Effector memory CD4-positive, alpha-beta T cell (primary cell): ENCODE measurements around the gene C19orf38.
A peak's percentile ranks its signal among the peaks of the same experiment; 100 is the strongest.
"Not testable (repeated sequence)": the region's sequence is repeated elsewhere in the genome, so short reads cannot be mapped to it uniquely, and the experiment has no call there.

Experiments
- DNase-seq, 3 donors: peaks; one replicate each; pipeline ENCODE4 v3.0.0-alpha.2; 2020
- H3K27ac ChIP-seq: 2 replicates; pipeline ENCODE4 v1.7.0; 2013; ENCODE audit warnings: mild to moderate bottlenecking, low read length, moderate library complexity; ENCODE audit not compliant: insufficient read depth, poor library complexity, severe bottlenecking
- H3K27me3 ChIP-seq: replicated peaks from 2 replicates; pipeline ENCODE4 v1.7.0; 2013; ENCODE audit warnings: mild to moderate bottlenecking, low read length; ENCODE audit not compliant: insufficient read depth, control insufficient read depth, poor library complexity, severe bottlenecking
- H3K36me3 ChIP-seq: 2 replicates; pipeline ENCODE4 v1.7.0; 2013; ENCODE audit warnings: mild to moderate bottlenecking, low read length, moderate library complexity; ENCODE audit not compliant: control insufficient read depth, insufficient read depth
- H3K4me1 ChIP-seq: 2 replicates; pipeline ENCODE4 v1.7.0; 2013; ENCODE audit warnings: low read length, mild to moderate bottlenecking; ENCODE audit not compliant: control insufficient read depth, insufficient read depth, poor library complexity, severe bottlenecking
- H3K4me3 ChIP-seq: 2 replicates; pipeline ENCODE4 v1.7.0; 2013; ENCODE audit warnings: low read length, low read depth, mild to moderate bottlenecking; ENCODE audit not compliant: insufficient read depth, poor library complexity, severe bottlenecking
- H3K9me3 ChIP-seq: 2 replicates; pipeline ENCODE4 v1.7.0; 2013; ENCODE audit warnings: mild to moderate bottlenecking, low read length, moderate library complexity; ENCODE audit not compliant: control insufficient read depth

C19orf38 gene

DNA sequence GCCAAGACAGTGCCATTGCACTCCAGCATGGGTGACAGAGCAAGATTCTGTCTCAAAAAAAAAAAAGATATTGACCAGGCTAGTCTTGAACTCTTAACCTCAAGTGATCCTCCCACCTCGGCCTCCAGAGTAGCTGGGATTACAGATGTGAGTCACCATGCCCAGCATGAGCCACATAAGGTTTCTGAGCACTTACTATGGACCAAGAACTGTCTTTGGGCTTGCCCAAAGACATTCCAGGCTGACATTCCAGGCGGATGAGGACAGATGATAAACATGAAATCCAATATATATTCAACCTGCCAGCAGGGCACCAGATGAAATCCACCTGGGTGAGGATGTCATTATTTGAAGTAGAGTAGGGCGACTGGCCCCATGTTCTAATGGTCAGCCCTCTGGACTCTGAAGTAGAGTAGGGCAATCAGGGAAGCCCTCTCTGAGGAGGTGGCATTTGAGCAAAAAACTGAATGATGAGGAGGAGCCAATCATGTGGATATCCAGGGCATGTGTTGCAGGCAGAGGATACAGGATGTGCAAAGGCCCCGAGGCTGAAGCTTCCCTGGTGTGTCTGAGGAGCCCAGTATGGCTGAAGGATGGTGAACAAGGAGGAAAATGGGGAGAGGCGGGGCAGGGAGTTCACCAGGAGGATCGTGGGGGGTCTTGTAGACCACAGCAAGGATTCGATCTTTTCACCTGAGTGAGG, 4.0 kb downstream of the C19orf38 start:
- no peak for DNase-seq
- Histone ChIP-seq H3K4me3 (no peak overlapping the region), H3K27me3 (no peaks in the 10 kb centered on the region), H3K36me3 (no peaks in the 10 kb centered on the region), H3K4me1 (no peaks in the 10 kb centered on the region), H3K9me3 (no peaks in the 10 kb centered on the region), H3K27ac (no peak overlapping the region)

DNA sequence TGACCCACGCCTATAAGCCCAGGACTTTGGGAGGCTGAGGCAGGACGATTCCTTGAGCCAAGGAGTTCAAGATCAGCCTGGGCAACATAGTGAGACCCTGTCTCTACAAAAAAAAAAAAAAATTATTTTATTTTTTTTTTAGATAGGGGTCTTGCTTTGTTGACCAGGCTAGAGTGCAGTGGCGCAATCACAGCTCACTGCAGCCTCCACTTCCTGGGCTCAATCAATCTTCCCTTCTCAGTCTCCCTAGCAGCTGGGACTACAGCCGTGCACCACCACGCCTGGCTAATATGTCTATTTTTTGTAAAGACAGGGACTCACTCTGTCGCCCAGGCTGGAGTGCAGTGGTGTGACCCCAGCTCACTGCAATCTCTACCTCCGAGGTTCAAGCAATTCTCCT, 4.7 kb downstream of the C19orf38 start:
- no peak for DNase-seq
- Histone ChIP-seq H3K9me3 (no peaks in the 10 kb centered on the region), H3K27me3 (no peaks in the 10 kb centered on the region), H3K27ac (no peak overlapping the region), H3K4me3 (no peak overlapping the region), H3K4me1 (no peaks in the 10 kb centered on the region), H3K36me3 (no peaks in the 10 kb centered on the region)

GRCh38 chr19:10854350-10855089, 6.3 kb downstream of the C19orf38 start:
- DNase-seq, result no peak
- H3K4me3 ChIP-seq, result no peak overlapping the region
- H3K9me3 ChIP-seq, result no peaks in the 10 kb centered on the region
- H3K27ac ChIP-seq, result no peak overlapping the region
- no peaks in the 10 kb centered on the region for H3K36me3 ChIP-seq
- no peaks in the 10 kb centered on the region for H3K27me3 ChIP-seq
- H3K4me1 ChIP-seq, result no peaks in the 10 kb centered on the region

DNA sequence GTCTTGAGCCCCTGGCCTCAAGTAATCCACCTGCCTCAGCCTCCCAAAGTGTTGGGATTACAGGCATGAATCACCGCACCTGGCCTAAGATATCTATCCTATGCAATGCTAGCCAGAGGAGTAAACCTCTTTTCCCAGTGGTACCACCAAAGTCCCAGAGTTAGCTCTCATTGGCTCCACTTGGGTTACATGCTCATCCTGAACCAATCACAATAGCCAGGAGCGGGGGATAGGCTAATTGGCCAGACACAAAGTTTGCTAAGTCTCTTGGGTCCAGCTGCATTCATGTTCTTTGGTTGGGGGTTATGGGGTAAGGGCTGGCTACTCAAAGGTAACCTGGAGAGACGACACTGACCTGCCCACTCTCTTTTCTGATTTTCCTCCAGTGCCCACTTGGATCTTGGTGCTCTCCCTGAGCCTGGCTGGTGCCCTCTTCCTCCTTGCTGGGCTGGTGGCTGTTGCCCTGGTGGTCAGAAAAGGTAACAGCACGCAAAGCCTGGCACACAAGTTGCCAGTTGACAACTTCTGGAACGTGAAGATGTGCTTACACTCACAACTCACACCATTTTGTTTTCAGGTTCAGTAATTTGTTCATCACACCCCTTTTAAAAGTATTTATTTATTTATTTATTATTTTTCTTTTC, 7.8 kb downstream of the C19orf38 start:
- H3K27me3 ChIP-seq, result no peaks in the 10 kb centered on the region
- no peak overlapping the region for H3K27ac ChIP-seq
- H3K4me3 ChIP-seq, result no peak overlapping the region
- H3K36me3 ChIP-seq, result no peaks in the 10 kb centered on the region
- H3K4me1 ChIP-seq, result no peaks in the 10 kb centered on the region
- H3K9me3 ChIP-seq, result no peaks in the 10 kb centered on the region
- no peak for DNase-seq

DNA sequence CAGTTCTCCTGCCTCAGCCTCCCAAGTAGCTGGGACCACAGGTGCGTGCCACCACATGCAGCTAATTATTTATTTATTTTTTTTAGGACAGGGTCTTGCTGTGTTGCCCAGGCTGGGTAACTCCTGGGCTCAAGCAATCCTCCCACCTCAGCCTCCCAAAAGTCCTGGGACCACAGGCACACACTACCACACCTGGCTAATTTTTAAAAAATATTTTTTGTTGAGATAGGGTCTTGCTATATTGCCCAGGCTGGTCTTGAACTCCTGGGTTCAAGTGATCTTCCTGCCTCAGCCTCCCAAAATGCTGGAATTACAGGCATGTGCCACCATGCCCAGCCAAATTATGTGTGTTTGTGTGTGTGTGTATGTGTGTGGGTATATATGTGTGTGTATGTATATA, 8.7 kb downstream of the C19orf38 start:
- H3K27me3 ChIP-seq, H3K4me3 ChIP-seq, H3K4me1 ChIP-seq, H3K36me3 ChIP-seq, H3K9me3 ChIP-seq, H3K27ac ChIP-seq, DNase-seq: not testable (repeated sequence)

GRCh38 chr19:10858204-10858828, 10.1 kb downstream of the C19orf38 start:
- Histone ChIP-seq H3K4me1 (no peaks in the 10 kb centered on the region), H3K9me3 (no peaks in the 10 kb centered on the region), H3K36me3 (no peaks in the 10 kb centered on the region), H3K4me3 (no peak overlapping the region), H3K27me3 (no peaks in the 10 kb centered on the region), H3K27ac (no peak overlapping the region)
- DNase-seq, result no peak

GRCh38 chr19:10861103-10861651, 13.0 kb downstream of the C19orf38 start:
- DNase-seq, result peak in 1 of 3 donors; percentile 9
- Histone ChIP-seq H3K9me3 (no peaks in the 10 kb centered on the region), H3K4me1 (peaks cover 8% of the 10 kb centered on the region), H3K4me3 (no peak overlapping the region), H3K27ac (no peak overlapping the region), H3K36me3 (no peaks in the 10 kb centered on the region), H3K27me3 (no peaks in the 10 kb centered on the region)

DNA sequence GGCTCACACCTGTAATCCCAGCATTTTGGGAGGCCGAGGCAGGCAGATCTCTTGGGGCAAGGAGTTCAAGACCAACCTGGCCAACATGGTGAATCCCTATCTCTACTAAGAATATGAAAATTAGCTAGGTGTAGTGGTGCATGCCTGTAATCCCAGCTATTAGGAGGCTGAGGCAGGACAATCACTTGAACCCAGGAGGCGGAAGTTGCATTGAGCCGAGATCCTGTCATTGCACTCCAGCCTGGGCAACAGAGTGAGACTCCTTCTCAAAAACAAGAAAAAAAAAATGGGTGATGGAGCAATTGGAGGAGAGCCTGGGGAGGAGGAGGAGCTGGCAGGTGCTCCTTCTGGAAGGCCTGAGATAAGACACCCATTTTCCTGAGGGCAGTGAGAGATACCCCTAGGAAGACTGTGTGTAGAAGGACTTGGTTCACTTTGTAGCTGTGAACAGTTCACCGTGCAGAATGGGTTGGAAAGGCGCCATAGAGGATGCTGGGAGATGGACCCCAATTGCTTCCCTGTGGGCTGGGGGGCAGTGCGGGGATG, 14.4 kb downstream of the C19orf38 start:
- no peak overlapping the region for H3K27ac ChIP-seq

DNA sequence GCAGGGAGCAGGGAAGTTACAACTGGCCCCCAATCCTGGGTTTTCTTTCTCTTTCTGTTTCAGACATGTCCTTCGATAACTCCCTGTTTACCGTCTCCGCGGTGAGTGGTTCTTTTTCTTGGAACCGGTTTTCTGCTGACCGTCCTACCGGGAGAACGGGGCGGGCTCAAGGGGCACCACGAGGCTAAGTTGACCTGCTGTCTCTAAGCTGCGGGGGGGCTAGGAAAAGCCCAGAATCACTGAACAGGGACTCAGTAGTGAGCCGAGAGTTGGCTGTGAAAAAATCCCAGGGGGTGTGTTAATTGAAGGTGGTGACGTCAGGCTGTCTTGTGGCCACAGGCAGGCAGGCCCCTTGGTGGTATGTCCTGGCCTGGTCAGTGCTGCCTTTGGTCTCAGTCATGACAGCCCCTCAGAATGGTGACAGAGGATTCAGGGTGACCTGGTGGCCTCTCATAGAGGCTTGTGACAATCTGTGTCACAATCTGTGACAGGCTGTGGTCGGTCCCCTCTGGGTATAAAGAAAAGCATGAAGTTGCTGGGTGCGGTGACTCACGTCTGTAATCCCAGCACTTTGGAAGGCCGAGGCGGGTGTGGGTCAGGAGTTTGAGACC, 15.0 kb downstream of the C19orf38 start:
- H3K4me3 ChIP-seq, result no peak overlapping the region
- no peaks in the 10 kb centered on the region for H3K36me3 ChIP-seq
- peaks cover 8% of the 10 kb centered on the region for H3K4me1 ChIP-seq
- no peak for DNase-seq
- no peaks in the 10 kb centered on the region for H3K9me3 ChIP-seq
- no peak overlapping the region for H3K27ac ChIP-seq
- no peaks in the 10 kb centered on the region for H3K27me3 ChIP-seq

More for the DNA sequence above, 14.4 kb downstream of the C19orf38 start:
- Histone ChIP-seq H3K27me3 (no peaks in the 10 kb centered on the region), H3K4me3 (no peak overlapping the region), H3K36me3 (no peaks in the 10 kb centered on the region), H3K9me3 (no peaks in the 10 kb centered on the region), H3K4me1 (peaks cover 8% of the 10 kb centered on the region)
- no peak for DNase-seq
